SK-N-SH treated with all-trans-retinoic acid at 6 μM for 48 hours (cell line): ENCODE measurements around the gene LSS.

Experiments
- ATAC-seq: fragments of 200-7000 bp; cut with Tn5 transposase; 3 replicates; pipeline ENCODE4 v1.9.1; 2020; ENCODE audit warnings: mild to moderate bottlenecking, moderate library complexity
- ARNTL ChIP-seq: fragments of 450-650 bp; formaldehyde crosslinking; IDR thresholded peaks from 2 replicates; pipeline ENCODE4 v1.5.0; 2020; ENCODE audit warnings: low read depth, mild to moderate bottlenecking, moderate library complexity, borderline replicate concordance
- BACH2 ChIP-seq: fragments of 250-450 bp; sonication (Bioruptor Pico); IDR thresholded peaks from 2 replicates; pipeline ENCODE4 v1.9.0; 2021; ENCODE audit warnings: mild to moderate bottlenecking, borderline replicate concordance
- CREB5 ChIP-seq: fragments of 250-450 bp; sonication (Bioruptor Pico); IDR thresholded peaks from 2 replicates; pipeline ENCODE4 v1.5.1; 2020; ENCODE audit warnings: low read depth, mild to moderate bottlenecking, moderate library complexity
- CSDC2 ChIP-seq: fragments of 250-450 bp; sonication (Bioruptor Pico); IDR thresholded peaks from 2 replicates; pipeline ENCODE4 v1.5.0; 2020; ENCODE audit warnings: mild to moderate bottlenecking, moderate library complexity
- CSRNP3 ChIP-seq: fragments of 250-450 bp; sonication (Bioruptor Pico); IDR thresholded peaks from 2 replicates; pipeline ENCODE4 v1.5.1; 2021; ENCODE audit warnings: mild to moderate bottlenecking, moderate library complexity
- ESRRG ChIP-seq: fragments of 250-450 bp; sonication (Bioruptor Pico); IDR thresholded peaks from 2 replicates; pipeline ENCODE4 v1.6.1; 2021; ENCODE audit warnings: mild to moderate bottlenecking
- GLIS3 ChIP-seq: fragments of 250-450 bp; sonication (Bioruptor Pico); IDR thresholded peaks from 2 replicates; pipeline ENCODE4 v1.5.0; 2020; ENCODE audit warnings: mild to moderate bottlenecking, moderate library complexity
- ISL1 ChIP-seq: fragments of 250-450 bp; sonication (Bioruptor Pico); IDR thresholded peaks from 2 replicates; pipeline ENCODE4 v2.1.2; 2022; ENCODE audit warnings: mild to moderate bottlenecking, moderate library complexity
- OSR1 ChIP-seq: fragments of 250-450 bp; sonication (Bioruptor Pico); IDR thresholded peaks from 2 replicates; pipeline ENCODE4 v1.8.0; 2022; ENCODE audit warnings: moderate library complexity, mild to moderate bottlenecking, inconsistent platforms
- PATZ1 ChIP-seq: fragments of 250-450 bp; sonication (Bioruptor Pico); IDR thresholded peaks from 2 replicates; pipeline ENCODE4 v1.8.0; 2020; ENCODE audit warnings: mild to moderate bottlenecking, moderate library complexity, borderline replicate concordance
- POU6F1 ChIP-seq: fragments of 250-450 bp; sonication (Bioruptor Pico); IDR thresholded peaks from 2 replicates; pipeline ENCODE4 v1.8.0; 2021; ENCODE audit warnings: low read depth, mild to moderate bottlenecking, moderate library complexity, borderline replicate concordance
- PPARA ChIP-seq: fragments of 250-450 bp; sonication (Bioruptor Pico); IDR thresholded peaks from 2 replicates; pipeline ENCODE4 v1.5.0; 2020; ENCODE audit warnings: mild to moderate bottlenecking, borderline replicate concordance
- RARB ChIP-seq: fragments of 250-450 bp; sonication (Bioruptor Pico); IDR thresholded peaks from 2 replicates; pipeline ENCODE4 v1.8.0; 2021; ENCODE audit warnings: mild to moderate bottlenecking, moderate library complexity
- SNAI2 ChIP-seq: fragments of 250-450 bp; sonication (Bioruptor Pico); IDR thresholded peaks from 2 replicates; pipeline ENCODE4 v1.5.0; 2020; ENCODE audit warnings: mild to moderate bottlenecking, moderate library complexity
- TCF4 ChIP-seq: fragments of 250-450 bp; sonication (Bioruptor Pico); IDR thresholded peaks from 2 replicates; pipeline ENCODE4 v1.8.0; 2021; ENCODE audit warnings: mild to moderate bottlenecking, moderate library complexity, borderline replicate concordance
- TOX ChIP-seq: fragments of 250-450 bp; sonication (Bioruptor Pico); IDR thresholded peaks from 2 replicates; pipeline ENCODE4 v1.8.0; 2021; ENCODE audit warnings: mild to moderate bottlenecking, moderate library complexity, borderline replicate concordance
- ZC3H10 ChIP-seq: fragments of 250-450 bp; sonication (Bioruptor Pico); IDR thresholded peaks from 2 replicates; pipeline ENCODE4 v1.5.1; 2021; ENCODE audit warnings: mild to moderate bottlenecking, moderate library complexity
- ZNF565 ChIP-seq: fragments of 450-650 bp; formaldehyde crosslinking; conservative IDR thresholded peaks from 2 replicates; pipeline ENCODE4 v1.5.0; 2020; ENCODE audit warnings: low read depth, mild to moderate bottlenecking, moderate library complexity
- ZNF70 ChIP-seq: fragments of 450-650 bp; formaldehyde crosslinking; IDR thresholded peaks from 2 replicates; pipeline ENCODE4 v1.5.0; 2020; ENCODE audit warnings: mild to moderate bottlenecking, moderate library complexity
- ZNF8 ChIP-seq: fragments of 450-650 bp; formaldehyde crosslinking; IDR thresholded peaks from 2 replicates; pipeline ENCODE4 v1.5.0; 2020; ENCODE audit warnings: mild to moderate bottlenecking, moderate library complexity
- TF ChIP-seq, protein P1 (sequence below): fragments of 250-450 bp; sonication (Bioruptor Pico); IDR thresholded peaks from 2 replicates; pipeline ENCODE4 v1.5.0; 2020; ENCODE audit warnings: mild to moderate bottlenecking, moderate library complexity

LSS gene

DNA sequence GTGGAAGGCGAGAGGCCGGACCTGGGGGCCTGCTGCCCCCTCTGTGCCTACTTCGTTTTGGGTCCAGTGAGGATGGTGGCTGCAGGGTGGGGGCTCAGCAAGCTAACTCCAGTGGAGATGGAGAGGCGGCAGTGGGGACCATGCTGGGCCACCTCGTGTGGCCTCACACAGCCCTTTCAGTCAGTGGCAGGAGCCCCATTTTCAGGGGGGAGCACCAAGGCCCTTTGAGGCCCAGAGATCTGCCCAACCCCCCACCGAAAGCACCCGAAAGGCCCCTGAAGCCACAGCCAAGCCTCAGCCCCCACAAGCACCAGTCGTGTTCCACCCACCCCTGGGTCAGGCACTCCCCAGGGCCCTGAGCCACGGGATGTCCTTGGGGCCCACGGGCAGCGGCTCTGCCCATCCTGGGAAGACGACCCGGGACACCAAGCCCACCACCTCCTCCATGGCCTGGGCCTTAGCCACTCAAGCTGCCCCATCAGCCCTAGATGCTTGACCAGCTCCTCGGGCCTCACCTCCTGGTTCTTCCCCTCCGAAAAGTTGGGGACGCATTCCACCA is 73.5 kb downstream of the LSS start:
- TF ChIP-seq ZNF70 (no peak), BACH2 (CRISPR knock-in tag) (no peak), TOX (CRISPR knock-in tag) (no peak), OSR1 (CRISPR knock-in tag) (no peak), ZNF8 (CRISPR knock-in tag) (no peak), PPARA (CRISPR knock-in tag) (no peak), CREB5 (CRISPR knock-in tag) (no peak), ZNF565 (CRISPR knock-in tag) (no peak), ZC3H10 (CRISPR knock-in tag) (no peak), SNAI2 (CRISPR knock-in tag) (no peak), GLIS3 (CRISPR knock-in tag) (no peak), RARB (no peak), CSRNP3 (CRISPR knock-in tag) (no peak), CSDC2 (CRISPR knock-in tag) (no peak), ESRRG (no peak), PATZ1 (CRISPR knock-in tag) (no peak), ARNTL (CRISPR knock-in tag) (no peak)
- TF ChIP-seq, protein P1, sequence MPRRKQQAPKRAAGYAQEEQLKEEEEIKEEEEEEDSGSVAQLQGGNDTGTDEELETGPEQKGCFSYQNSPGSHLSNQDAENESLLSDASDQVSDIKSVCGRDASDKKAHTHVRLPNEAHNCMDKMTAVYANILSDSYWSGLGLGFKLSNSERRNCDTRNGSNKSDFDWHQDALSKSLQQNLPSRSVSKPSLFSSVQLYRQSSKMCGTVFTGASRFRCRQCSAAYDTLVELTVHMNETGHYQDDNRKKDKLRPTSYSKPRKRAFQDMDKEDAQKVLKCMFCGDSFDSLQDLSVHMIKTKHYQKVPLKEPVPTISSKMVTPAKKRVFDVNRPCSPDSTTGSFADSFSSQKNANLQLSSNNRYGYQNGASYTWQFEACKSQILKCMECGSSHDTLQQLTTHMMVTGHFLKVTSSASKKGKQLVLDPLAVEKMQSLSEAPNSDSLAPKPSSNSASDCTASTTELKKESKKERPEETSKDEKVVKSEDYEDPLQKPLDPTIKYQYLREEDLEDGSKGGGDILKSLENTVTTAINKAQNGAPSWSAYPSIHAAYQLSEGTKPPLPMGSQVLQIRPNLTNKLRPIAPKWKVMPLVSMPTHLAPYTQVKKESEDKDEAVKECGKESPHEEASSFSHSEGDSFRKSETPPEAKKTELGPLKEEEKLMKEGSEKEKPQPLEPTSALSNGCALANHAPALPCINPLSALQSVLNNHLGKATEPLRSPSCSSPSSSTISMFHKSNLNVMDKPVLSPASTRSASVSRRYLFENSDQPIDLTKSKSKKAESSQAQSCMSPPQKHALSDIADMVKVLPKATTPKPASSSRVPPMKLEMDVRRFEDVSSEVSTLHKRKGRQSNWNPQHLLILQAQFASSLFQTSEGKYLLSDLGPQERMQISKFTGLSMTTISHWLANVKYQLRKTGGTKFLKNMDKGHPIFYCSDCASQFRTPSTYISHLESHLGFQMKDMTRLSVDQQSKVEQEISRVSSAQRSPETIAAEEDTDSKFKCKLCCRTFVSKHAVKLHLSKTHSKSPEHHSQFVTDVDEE = no peak
- ATAC-seq = no peak

DNA sequence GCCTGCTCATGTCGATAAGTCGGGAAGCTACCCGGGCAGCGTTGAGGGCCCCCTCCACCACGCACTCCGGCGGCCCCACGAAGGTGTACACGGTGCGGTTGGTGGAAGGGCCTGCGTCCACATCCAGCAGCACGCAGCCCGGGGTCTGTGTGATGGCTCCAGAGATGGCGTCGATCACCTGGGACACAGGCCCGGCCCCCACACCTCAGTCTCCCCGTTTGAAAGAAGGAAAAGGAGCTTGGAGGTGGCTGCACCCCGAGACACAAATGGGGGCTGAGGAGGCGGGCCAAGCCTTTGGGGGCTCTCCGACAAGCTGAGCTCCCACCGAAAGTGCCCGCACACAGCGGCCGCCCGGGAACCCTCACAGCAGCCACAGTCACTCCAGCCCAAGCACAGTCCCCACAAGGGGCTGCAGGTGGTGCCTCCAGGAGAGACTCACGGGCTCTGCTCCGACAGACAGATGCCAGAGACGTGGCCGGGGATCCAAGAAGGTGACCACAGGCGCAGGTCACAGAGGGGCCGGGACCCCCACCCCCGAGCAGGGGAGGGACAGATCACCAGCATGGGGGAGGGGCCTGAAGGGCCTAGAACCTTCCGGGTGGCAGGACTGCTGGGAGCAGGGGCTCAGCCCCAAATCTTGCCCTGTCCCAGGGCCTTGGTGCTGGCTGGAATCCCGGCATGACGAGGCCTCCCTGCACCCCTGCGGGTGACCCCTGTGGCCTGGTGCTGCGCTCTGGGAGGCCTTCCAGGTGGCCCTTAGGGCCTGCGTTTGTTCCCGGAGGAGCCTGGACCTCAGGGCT is 74.2 kb downstream of the LSS start:
- ATAC-seq = no peak

More for the DNA sequence above, 74.2 kb downstream of the LSS start:
- TF ChIP-seq PATZ1 (CRISPR knock-in tag) = no peak
- no peak for TF ChIP-seq PPARA (CRISPR knock-in tag)
- TF ChIP-seq OSR1 (CRISPR knock-in tag) = no peak
- no peak for TF ChIP-seq ZNF565 (CRISPR knock-in tag)
- TF ChIP-seq POU6F1 (CRISPR knock-in tag) = no peak
- TF ChIP-seq TCF4 (CRISPR knock-in tag) = no peak
- TF ChIP-seq CSDC2 (CRISPR knock-in tag) = no peak
- TF ChIP-seq ISL1 (CRISPR knock-in tag) = no peak
- TF ChIP-seq, all 23 proteins: peak for 0
